ENCODE results near the gene TSPAN9. TPM values are rescaled to one million over a fixed set of nuclear protein-coding genes. Genes with fewer than 3 reads are reported as not detected.

Gene TSPAN9
- total RNA-seq, 3 donors from 2014 or later (not counting 1 experiment from before 2014, with no cell fraction given): 0.86 to 1.6 (median 1.1) TPM

DNA sequence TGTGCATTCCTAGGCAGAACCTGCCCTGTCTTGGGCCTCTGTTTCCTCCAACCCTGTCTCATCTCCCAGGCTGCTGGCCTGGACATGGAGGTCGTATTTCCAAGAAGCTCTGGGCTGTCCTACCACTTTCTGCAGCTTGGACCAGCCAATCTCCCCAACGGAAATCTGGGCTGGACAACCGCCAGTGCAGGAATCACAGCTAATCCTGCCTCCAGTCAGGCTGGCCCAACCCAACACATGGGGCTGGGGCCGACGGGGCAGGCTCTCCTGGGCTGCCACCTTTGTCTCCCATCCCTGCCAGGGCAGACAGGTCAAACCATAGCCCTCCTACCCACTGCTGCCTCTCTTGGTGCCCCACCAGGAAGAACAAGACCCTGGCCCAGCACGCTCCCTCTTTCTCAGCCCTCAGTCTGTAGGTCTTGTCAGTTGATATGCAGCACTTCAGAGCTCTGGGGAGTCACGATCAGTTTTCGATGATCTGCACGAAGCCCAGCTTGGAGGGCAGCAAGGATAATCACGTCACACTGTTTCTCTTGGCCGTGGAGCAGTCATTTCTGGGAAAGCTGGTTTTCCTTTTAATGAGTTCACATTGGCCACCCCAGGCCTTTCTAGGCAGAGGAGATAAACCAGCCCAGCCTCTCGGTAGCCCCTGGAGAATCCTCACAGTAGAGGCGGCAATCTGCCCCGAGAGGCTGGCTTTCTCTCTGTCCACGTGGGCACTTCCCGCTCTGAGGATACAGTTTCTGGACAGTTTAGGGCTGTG lies 218.6 kb downstream of the TSPAN9 start:
- no peak for ATAC-seq
- Histone ChIP-seq H3K9me3 (ENCODE audit: control insufficient read depth, insufficient read depth, low read length) (no peaks in the 10 kb centered on the region), H3K4me1 (ENCODE audit: control insufficient read depth, insufficient read depth, low read length) (peaks cover 11% of the 10 kb centered on the region), H3K27ac (ENCODE audit: low read length) (no peak overlapping the region), H3K4me3 (ENCODE audit: low read length) (no peak overlapping the region), H3K36me3 (ENCODE audit: control insufficient read depth, insufficient read depth, low read length) (no peaks in the 10 kb centered on the region), H3K27me3 (ENCODE audit: control insufficient read depth, insufficient read depth, low read length) (no peaks in the 10 kb centered on the region)
- intact Hi-C loops (cut with micrococcal nuclease): no loop called here
- H3K4me1 Mint-ChIP-seq: peaks cover 12 to 13% of the 10 kb centered on the region in 2 donors
- no peak overlapping the region for H3K4me3 Mint-ChIP-seq
- no peak for DNase-seq
- H3K9me3 Mint-ChIP-seq: no peaks in the 10 kb centered on the region
- WGBS (ENCODE audit: insufficient coverage): 91% methylated on average over 16 of the region's 16 CpGs
- H3K36me3 Mint-ChIP-seq: no peaks in the 10 kb centered on the region
- H3K27me3 Mint-ChIP-seq (ENCODE audit: low read depth in 2 of 2): peaks cover 0 to 7% of the 10 kb centered on the region in 2 donors
- TF ChIP-seq, protein P1, sequence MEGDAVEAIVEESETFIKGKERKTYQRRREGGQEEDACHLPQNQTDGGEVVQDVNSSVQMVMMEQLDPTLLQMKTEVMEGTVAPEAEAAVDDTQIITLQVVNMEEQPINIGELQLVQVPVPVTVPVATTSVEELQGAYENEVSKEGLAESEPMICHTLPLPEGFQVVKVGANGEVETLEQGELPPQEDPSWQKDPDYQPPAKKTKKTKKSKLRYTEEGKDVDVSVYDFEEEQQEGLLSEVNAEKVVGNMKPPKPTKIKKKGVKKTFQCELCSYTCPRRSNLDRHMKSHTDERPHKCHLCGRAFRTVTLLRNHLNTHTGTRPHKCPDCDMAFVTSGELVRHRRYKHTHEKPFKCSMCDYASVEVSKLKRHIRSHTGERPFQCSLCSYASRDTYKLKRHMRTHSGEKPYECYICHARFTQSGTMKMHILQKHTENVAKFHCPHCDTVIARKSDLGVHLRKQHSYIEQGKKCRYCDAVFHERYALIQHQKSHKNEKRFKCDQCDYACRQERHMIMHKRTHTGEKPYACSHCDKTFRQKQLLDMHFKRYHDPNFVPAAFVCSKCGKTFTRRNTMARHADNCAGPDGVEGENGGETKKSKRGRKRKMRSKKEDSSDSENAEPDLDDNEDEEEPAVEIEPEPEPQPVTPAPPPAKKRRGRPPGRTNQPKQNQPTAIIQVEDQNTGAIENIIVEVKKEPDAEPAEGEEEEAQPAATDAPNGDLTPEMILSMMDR (IDR thresholded peaks at IDR 0.05): no peak
- H3K27ac Mint-ChIP-seq: no peak overlapping the region

DNA sequence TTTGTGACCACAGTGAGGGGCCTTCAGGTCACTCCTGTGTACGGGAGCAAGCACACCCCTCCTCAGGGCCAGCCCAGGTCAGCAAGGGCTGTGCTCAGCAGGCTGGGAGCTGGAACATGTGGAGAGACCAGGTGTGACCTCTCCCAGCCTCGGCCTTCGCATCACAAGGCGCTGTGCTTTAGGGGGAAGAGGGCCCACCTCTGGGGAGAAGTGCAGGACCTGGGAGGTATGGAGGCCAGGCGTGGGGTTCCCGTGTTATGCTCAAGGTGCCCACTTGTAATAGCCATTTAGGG lies 219.2 kb downstream of the TSPAN9 start:
- Mint-ChIP-seq H3K4me3 (no peak overlapping the region), H3K4me1 (peaks cover 12 to 13% of the 10 kb centered on the region in 2 donors), H3K27me3 (ENCODE audit: low read depth in 2 of 2) (peaks cover 0 to 10% of the 10 kb centered on the region in 2 donors), H3K9me3 (no peaks in the 10 kb centered on the region), H3K36me3 (no peaks in the 10 kb centered on the region), H3K27ac (no peak overlapping the region)
- H3K27ac ChIP-seq (ENCODE audit: low read length): no peak overlapping the region
- H3K9me3 ChIP-seq (ENCODE audit: control insufficient read depth, insufficient read depth, low read length): no peaks in the 10 kb centered on the region
- intact Hi-C loops (cut with micrococcal nuclease): no loop called here
- WGBS (ENCODE audit: insufficient coverage): 83% methylated on average over 6 of the region's 6 CpGs
- no peak overlapping the region for H3K4me3 ChIP-seq (ENCODE audit: low read length)
- ATAC-seq: no peak
- H3K4me1 ChIP-seq (ENCODE audit: control insufficient read depth, insufficient read depth, low read length): peaks cover 11% of the 10 kb centered on the region
- DNase-seq: no peak
- no peaks in the 10 kb centered on the region for H3K27me3 ChIP-seq (ENCODE audit: control insufficient read depth, insufficient read depth, low read length)
- TF ChIP-seq, protein P1 (IDR thresholded peaks at IDR 0.05): no peak
- H3K36me3 ChIP-seq (ENCODE audit: control insufficient read depth, insufficient read depth, low read length): no peaks in the 10 kb centered on the region

DNA sequence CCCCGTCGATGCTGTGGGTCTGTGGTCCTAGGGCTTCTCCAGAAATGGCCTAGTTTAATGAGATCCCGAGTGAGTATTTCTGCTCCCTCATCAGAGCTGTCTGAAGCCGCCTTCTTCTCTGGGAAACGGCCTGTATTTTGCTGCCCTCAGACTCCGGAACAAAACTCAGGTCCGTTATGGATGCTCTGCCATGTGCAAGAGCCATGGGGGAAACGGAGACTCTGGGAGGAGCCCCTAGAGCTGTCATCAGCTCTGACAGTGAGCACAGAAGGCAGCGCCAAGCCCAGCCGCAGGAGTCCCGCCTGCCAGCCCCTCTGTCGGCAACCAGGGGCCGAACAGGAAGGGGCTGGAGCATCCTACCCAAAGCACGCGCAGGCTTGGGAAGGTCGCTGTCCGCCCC lies 221.4 kb downstream of the TSPAN9 start:
- ATAC-seq (no peak), DNase-seq (no peak)
- Histone ChIP-seq H3K27ac (ENCODE audit: low read length) (no peak overlapping the region), H3K4me3 (ENCODE audit: low read length) (no peak overlapping the region), H3K36me3 (ENCODE audit: control insufficient read depth, insufficient read depth, low read length) (no peaks in the 10 kb centered on the region), H3K9me3 (ENCODE audit: control insufficient read depth, insufficient read depth, low read length) (no peaks in the 10 kb centered on the region), H3K27me3 (ENCODE audit: control insufficient read depth, insufficient read depth, low read length) (no peaks in the 10 kb centered on the region), H3K4me1 (ENCODE audit: control insufficient read depth, insufficient read depth, low read length) (peaks cover 11% of the 10 kb centered on the region)
- TF ChIP-seq, protein P1 (IDR thresholded peaks at IDR 0.05): no peak
- Mint-ChIP-seq H3K9me3 (no peaks in the 10 kb centered on the region), H3K27me3 (ENCODE audit: low read depth in 2 of 2) (peaks cover 0 to 10% of the 10 kb centered on the region in 2 donors), H3K36me3 (no peaks in the 10 kb centered on the region), H3K27ac (no peak overlapping the region), H3K4me3 (no peak overlapping the region), H3K4me1 (peaks cover 12 to 13% of the 10 kb centered on the region in 2 donors)
- intact Hi-C loops (cut with micrococcal nuclease): no loop called here
- 66% methylated on average over 17 of the region's 17 CpGs for WGBS (ENCODE audit: insufficient coverage)

Measured in natural killer cell (primary cell).